GM23338 (cell line): Measurements from ENCODE around the gene ZBTB5. TPM values are rescaled to one million over a fixed set of nuclear protein-coding genes. Genes with fewer than 3 reads are reported as not detected.

ENCODE experiments used
- ATAC-seq: fragments of 200-7000 bp; cut with Tn5 transposase; 3 replicates; pipeline ENCODE4 v1.9.1; 2020
- DNase-seq: peaks from one replicate; pipeline ENCODE4 v3.0.0-alpha.2; 2015; ENCODE audit warnings: low spot score
- H2AFZ ChIP-seq: fragments of 200-600 bp; sonication (generic); 2 replicates; pipeline ENCODE4 v1.8.0; 2016; ENCODE audit warnings: antibody characterized with exemption, mild to moderate bottlenecking, moderate library complexity
- H3F3A ChIP-seq: fragments of 200-600 bp; sonication (generic); replicated peaks from 2 replicates; pipeline ENCODE4 v1.8.0; 2017; ENCODE audit warnings: antibody characterized with exemption, mixed run types, low read depth
- H3K27ac ChIP-seq: fragments of 200-600 bp; sonication (generic); 2 replicates; pipeline ENCODE4 v1.6.1; 2016; ENCODE audit warnings: low read depth
- H3K27me3 ChIP-seq: fragments of 200-600 bp; sonication (generic); 2 replicates; pipeline ENCODE4 v1.8.0; 2016; ENCODE audit warnings: mild to moderate bottlenecking, mixed run types, moderate library complexity; ENCODE audit not compliant: insufficient read depth
- H3K36me3 ChIP-seq: fragments of 200-600 bp; sonication (generic); 2 replicates; pipeline ENCODE4 v1.8.0; 2016; ENCODE audit warnings: mild to moderate bottlenecking; ENCODE audit not compliant: insufficient read depth
- H3K4me1 ChIP-seq: fragments of 200-600 bp; sonication (generic); 2 replicates; pipeline ENCODE4 v1.8.0; 2016; ENCODE audit warnings: mild to moderate bottlenecking, moderate library complexity; ENCODE audit not compliant: insufficient read depth
- H3K4me2 ChIP-seq: fragments of 200-600 bp; sonication (generic); 2 replicates; pipeline ENCODE4 v1.7.1; 2017; ENCODE audit warnings: mixed run types
- H3K4me3 ChIP-seq: fragments of 200-600 bp; sonication (generic); 2 replicates; pipeline ENCODE4 v1.6.1; 2016; ENCODE audit warnings: mixed run types
- H3K79me2 ChIP-seq: fragments of 200-600 bp; sonication (generic); replicated peaks from 2 replicates; pipeline ENCODE4 v1.8.0; 2017; ENCODE audit warnings: mild to moderate bottlenecking; ENCODE audit not compliant: insufficient read depth
- H3K9me2 ChIP-seq: fragments of 200-600 bp; sonication (generic); 2 replicates; pipeline ENCODE4 v1.8.0; 2017; ENCODE audit not compliant: insufficient read depth
- H4K20me1 ChIP-seq: fragments of 200-600 bp; sonication (generic); replicated peaks from 2 replicates; pipeline ENCODE4 v1.8.0; 2017; ENCODE audit warnings: mild to moderate bottlenecking; ENCODE audit not compliant: insufficient read depth
- H3K27ac Mint-ChIP-seq: 2 replicates; pipeline ENCODE4 v1.8.0; 2020; ENCODE audit warnings: inconsistent platforms, mild to moderate bottlenecking, moderate library complexity, mixed read lengths
- H3K27me3 Mint-ChIP-seq: 3 replicates; pipeline ENCODE4 v1.8.0; 2022; ENCODE audit warnings: low read depth, mild to moderate bottlenecking, moderate library complexity, mixed read lengths, inconsistent platforms; ENCODE audit not compliant: insufficient read depth, poor library complexity
- H3K36me3 Mint-ChIP-seq: 3 replicates; pipeline ENCODE4 v1.8.0; 2021; ENCODE audit warnings: low read depth, mild to moderate bottlenecking, inconsistent platforms, moderate library complexity, mixed read lengths
- H3K4me1 Mint-ChIP-seq: 3 replicates; pipeline ENCODE4 v1.8.0; 2020; ENCODE audit warnings: mild to moderate bottlenecking, inconsistent platforms, mixed read lengths
- H3K4me3 Mint-ChIP-seq: 3 replicates; pipeline ENCODE4 v1.8.0; 2021; ENCODE audit warnings: moderate library complexity, mild to moderate bottlenecking, inconsistent platforms, mixed read lengths
- H3K9me3 Mint-ChIP-seq: 3 replicates; pipeline ENCODE4 v1.8.0; 2020; ENCODE audit warnings: moderate library complexity, mild to moderate bottlenecking, inconsistent platforms, mixed read lengths
- CREB1 ChIP-seq: fragments of 250-450 bp; sonication (Bioruptor Pico); IDR thresholded peaks from 2 replicates; pipeline ENCODE4 v1.5.0; 2020; ENCODE audit warnings: low read depth, mild to moderate bottlenecking, moderate library complexity
- ETS1 ChIP-seq: IDR thresholded peaks from 2 replicates; pipeline ENCODE4 v1.6.1; 2016; ENCODE audit warnings: antibody characterized with exemption
- JUNB ChIP-seq: IDR thresholded peaks from one replicate; pipeline ENCODE4 v1.6.1; 2016; ENCODE audit warnings: antibody characterized with exemption; ENCODE audit not compliant: unreplicated experiment
- ZNF114 ChIP-seq: fragments of 250-450 bp; sonication (Bioruptor Pico); IDR thresholded peaks from 2 replicates; pipeline ENCODE4 v1.5.0; 2020; ENCODE audit warnings: mild to moderate bottlenecking, moderate library complexity
- ZNF462 ChIP-seq: fragments of 250-450 bp; sonication (Bioruptor Pico); IDR thresholded peaks from 2 replicates; pipeline ENCODE4 v1.5.0; 2020; ENCODE audit warnings: mild to moderate bottlenecking, moderate library complexity
- polyA plus RNA-seq: library from polyadenylated mRNA; unstranded; fragments of >200 nt; fragmentation: Nextera tagmentation; extraction: Ambion mirVana; gene quantifications from 2 replicates; pipeline ENCODE4 v1.2.1, GENCODE V29; 2016
- total RNA-seq: library from RNA; depleted of rRNA; stranded (reverse); fragments of >200 nt; shearing (Covaris generic); gene quantifications from 2 replicates; pipeline ENCODE4 v1.2.3, GENCODE V29; 2014

The ZBTB5 gene
- total and polyA plus RNA-seq, 2 experiments from 2014 or later = 2.8 to 19.5 TPM

GRCh38 chr9:37432020-37432419 is 33.2 kb downstream of the ZBTB5 start:
- Histone ChIP-seq H3K79me2 (peaks cover 3% of the 10 kb centered on the region), H3K4me1 (peaks cover 19% of the 10 kb centered on the region; the same call in 1 of the 2 replicates), H3K27me3 (no peaks in the 10 kb centered on the region), H2AFZ (no peak overlapping the region), H4K20me1 (peaks cover 4% of the 10 kb centered on the region), H3K36me3 (peaks cover 12% of the 10 kb centered on the region), H3K4me2 (no peak overlapping the region), H3K9me2 (no peaks in the 10 kb centered on the region), H3K4me3 (no peak overlapping the region), H3F3A (0 out of 2 replicates have a peak, but pooled peaks cover 8% of the 10 kb centered on the region), H3K27ac (no peak overlapping the region)
- Mint-ChIP-seq H3K9me3 (no peaks in the 10 kb centered on the region), H3K36me3 (peaks cover 87% of the 10 kb centered on the region), H3K4me1 (peaks cover 26% of the 10 kb centered on the region), H3K4me3 (no peak overlapping the region), H3K27ac (peak overlapping the region; percentile 82), H3K27me3 (peaks cover 2% of the 10 kb centered on the region)
- TF ChIP-seq CREB1 (CRISPR knock-in tag) (no peak), ZNF462 (CRISPR knock-in tag) (no peak), JUNB (no peak), ETS1 (no peak), ZNF114 (CRISPR knock-in tag) (no peak)
- DNase-seq (no peak), ATAC-seq (no peak)
